ENCODE results near the gene B2M.
"Not testable (repeated sequence)": the region's sequence is repeated elsewhere in the genome, so short reads cannot be mapped to it uniquely, and the experiment has no call there.

The B2M gene

DNA sequence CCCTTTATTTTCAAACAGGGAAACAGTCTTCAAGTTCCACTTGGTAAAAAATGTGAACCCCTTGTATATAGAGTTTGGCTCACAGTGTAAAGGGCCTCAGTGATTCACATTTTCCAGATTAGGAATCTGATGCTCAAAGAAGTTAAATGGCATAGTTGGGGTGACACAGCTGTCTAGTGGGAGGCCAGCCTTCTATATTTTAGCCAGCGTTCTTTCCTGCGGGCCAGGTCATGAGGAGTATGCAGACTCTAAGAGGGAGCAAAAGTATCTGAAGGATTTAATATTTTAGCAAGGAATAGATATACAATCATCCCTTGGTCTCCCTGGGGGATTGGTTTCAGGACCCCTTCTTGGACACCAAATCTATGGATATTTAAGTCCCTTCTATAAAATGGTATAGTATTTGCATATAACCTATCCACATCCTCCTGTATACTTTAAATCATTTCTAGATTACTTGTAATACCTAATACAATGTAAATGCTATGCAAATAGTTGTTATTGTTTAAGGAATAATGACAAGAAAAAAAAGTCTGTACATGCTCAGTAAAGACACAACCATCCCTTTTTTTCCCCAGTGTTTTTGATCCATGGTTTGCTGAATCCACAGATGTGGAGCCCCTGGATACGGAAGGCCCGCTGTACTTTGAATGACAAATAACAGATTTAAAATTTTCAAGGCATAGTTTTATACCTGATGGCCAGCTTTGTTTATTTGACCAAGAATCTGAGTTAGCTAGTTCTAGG lies 7.0 kb downstream of the B2M start:
- Histone ChIP-seq H3K4me2 (ENCODE audit: low read length) (no peak overlapping the region), H3K4me3 (ENCODE audit: low read length) (no peak overlapping the region), H3K27me3 (ENCODE audit: insufficient read depth, low read length, poor library complexity) (no peaks in the 10 kb centered on the region), H3K56ac (ENCODE audit: low read length) (no peak overlapping the region), H3K79me2 (ENCODE audit: control insufficient read depth, insufficient read depth, low read length) (peaks cover 2% of the 10 kb centered on the region), H2AK5ac (ENCODE audit: low read length) (no peak overlapping the region), H4K5ac (ENCODE audit: low read length) (no peak overlapping the region), H4K8ac (ENCODE audit: low read depth, low read length) (no peak overlapping the region), H3K4me1 (ENCODE audit: control insufficient read depth, low read depth, low read length) (no peaks in the 10 kb centered on the region), H3K4ac (ENCODE audit: low read depth, low read length) (no peak overlapping the region), H3K27ac (ENCODE audit: low read depth, low read length) (no peak overlapping the region), H2BK120ac (ENCODE audit: low read depth, low read length) (no peak overlapping the region), H2BK15ac (replicated peaks; ENCODE audit: low read depth) (no peak overlapping the region), H3K18ac (ENCODE audit: low read length) (no peak overlapping the region), H3K79me1 (ENCODE audit: low read length) (no peaks in the 10 kb centered on the region), H3K36me3 (ENCODE audit: control insufficient read depth, insufficient read depth, low read length) (peaks cover 3% of the 10 kb centered on the region), H2BK5ac (ENCODE audit: low read length) (no peak overlapping the region), H3K23ac (ENCODE audit: low read length) (no peak overlapping the region), H3K9ac (ENCODE audit: low read length) (no peak overlapping the region)
- WGBS (ENCODE audit: extremely low coverage, insufficient coverage, low lambda C conversion rate) = no CpG with 5 or more reads among the region's 4 CpGs
- no peak for DNase-seq

DNA sequence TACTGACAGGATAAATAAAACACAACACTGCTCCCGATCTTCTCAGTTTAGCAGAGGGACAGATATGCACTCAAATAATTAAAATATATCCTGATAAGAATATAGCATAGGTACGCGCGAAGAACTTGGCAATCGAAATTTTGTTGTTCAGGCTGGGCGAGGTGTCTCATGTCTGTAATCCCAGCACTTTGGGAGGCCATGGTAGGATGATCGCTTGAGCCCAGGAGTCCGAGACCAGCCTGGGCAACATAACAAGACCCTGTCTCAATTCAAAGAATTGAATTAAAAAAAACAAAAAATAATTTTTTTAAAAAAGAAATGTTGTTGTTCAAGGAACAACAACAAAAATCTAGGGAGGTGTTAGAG lies 7.6 kb downstream of the B2M start:
- Histone ChIP-seq H2BK5ac (ENCODE audit: low read length) (no peak overlapping the region), H3K23ac (ENCODE audit: low read length) (no peak overlapping the region), H2AK5ac (ENCODE audit: low read length) (no peak overlapping the region), H3K4me2 (ENCODE audit: low read length) (no peak overlapping the region), H3K79me2 (ENCODE audit: control insufficient read depth, insufficient read depth, low read length) (peaks cover 2% of the 10 kb centered on the region), H3K56ac (ENCODE audit: low read length) (no peak overlapping the region), H3K27me3 (ENCODE audit: insufficient read depth, low read length, poor library complexity) (no peaks in the 10 kb centered on the region), H3K36me3 (ENCODE audit: control insufficient read depth, insufficient read depth, low read length) (peaks cover 3% of the 10 kb centered on the region), H3K79me1 (ENCODE audit: low read length) (no peaks in the 10 kb centered on the region), H4K5ac (ENCODE audit: low read length) (no peak overlapping the region), H4K8ac (ENCODE audit: low read depth, low read length) (no peak overlapping the region), H2BK120ac (ENCODE audit: low read depth, low read length) (no peak overlapping the region), H3K27ac (ENCODE audit: low read depth, low read length) (no peak overlapping the region), H3K18ac (ENCODE audit: low read length) (no peak overlapping the region), H3K9ac (ENCODE audit: low read length) (no peak overlapping the region), H2BK15ac (replicated peaks; ENCODE audit: low read depth) (no peak overlapping the region), H3K4ac (ENCODE audit: low read depth, low read length) (no peak overlapping the region), H3K4me3 (ENCODE audit: low read length) (no peak overlapping the region), H3K4me1 (ENCODE audit: control insufficient read depth, low read depth, low read length) (no peaks in the 10 kb centered on the region)
- no CpG with 5 or more reads among the region's 8 CpGs for WGBS (ENCODE audit: extremely low coverage, insufficient coverage, low lambda C conversion rate)
- no peak for DNase-seq

DNA sequence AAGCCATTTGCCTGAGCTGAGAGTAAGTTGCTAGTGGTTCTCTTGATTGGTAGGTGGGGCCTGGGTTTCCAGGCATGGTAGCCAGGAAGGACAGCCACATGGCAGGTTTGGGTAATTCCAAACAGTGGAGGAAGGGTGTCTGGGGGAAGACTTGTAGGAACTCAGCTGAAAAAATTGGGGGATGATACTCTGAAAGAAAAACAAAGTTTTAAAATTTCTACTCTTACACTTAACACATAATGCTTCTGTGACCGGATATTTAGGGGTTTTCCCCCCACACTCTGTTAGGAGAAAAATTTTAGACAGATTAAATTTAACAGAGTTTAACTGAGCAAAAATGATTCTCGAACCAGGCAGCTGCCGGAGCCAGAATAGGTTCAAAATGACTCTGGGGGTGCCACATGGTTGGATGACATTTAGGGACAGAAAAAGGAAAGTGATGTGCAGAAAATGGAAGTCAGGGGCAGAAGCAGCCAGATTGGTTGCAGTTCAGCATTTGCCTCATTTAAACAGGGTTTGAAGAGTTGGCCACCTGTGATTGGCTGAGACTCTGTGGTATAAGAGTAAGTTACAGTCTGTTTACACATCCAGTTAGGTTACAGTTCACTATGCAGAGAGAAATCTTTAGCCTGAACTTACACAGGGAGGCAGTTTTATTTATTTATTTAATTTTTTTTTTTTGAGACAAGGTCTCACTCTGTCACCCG lies 8.1 kb downstream of the B2M start:
- Histone ChIP-seq H3K18ac (ENCODE audit: low read length) (no peak overlapping the region), H4K5ac (ENCODE audit: low read length) (no peak overlapping the region), H3K23ac (ENCODE audit: low read length) (no peak overlapping the region), H3K79me2 (ENCODE audit: control insufficient read depth, insufficient read depth, low read length) (no peaks in the 10 kb centered on the region), H3K56ac (ENCODE audit: low read length) (no peak overlapping the region), H2BK15ac (replicated peaks; ENCODE audit: low read depth) (no peak overlapping the region), H3K4me3 (ENCODE audit: low read length) (no peak overlapping the region), H2BK120ac (ENCODE audit: low read depth, low read length) (no peak overlapping the region), H3K9ac (ENCODE audit: low read length) (no peak overlapping the region), H3K4me2 (ENCODE audit: low read length) (no peak overlapping the region), H3K4me1 (ENCODE audit: control insufficient read depth, low read depth, low read length) (no peaks in the 10 kb centered on the region), H4K8ac (ENCODE audit: low read depth, low read length) (no peak overlapping the region), H3K27me3 (ENCODE audit: insufficient read depth, low read length, poor library complexity) (no peaks in the 10 kb centered on the region), H3K79me1 (ENCODE audit: low read length) (no peaks in the 10 kb centered on the region), H2AK5ac (ENCODE audit: low read length) (no peak overlapping the region), H3K36me3 (ENCODE audit: control insufficient read depth, insufficient read depth, low read length) (peaks cover 3% of the 10 kb centered on the region), H3K27ac (ENCODE audit: low read depth, low read length) (no peak overlapping the region), H2BK5ac (ENCODE audit: low read length) (no peak overlapping the region), H3K4ac (ENCODE audit: low read depth, low read length) (no peak overlapping the region)
- WGBS (ENCODE audit: extremely low coverage, insufficient coverage, low lambda C conversion rate) = no CpG with 5 or more reads among the region's 4 CpGs
- DNase-seq = no peak

DNA sequence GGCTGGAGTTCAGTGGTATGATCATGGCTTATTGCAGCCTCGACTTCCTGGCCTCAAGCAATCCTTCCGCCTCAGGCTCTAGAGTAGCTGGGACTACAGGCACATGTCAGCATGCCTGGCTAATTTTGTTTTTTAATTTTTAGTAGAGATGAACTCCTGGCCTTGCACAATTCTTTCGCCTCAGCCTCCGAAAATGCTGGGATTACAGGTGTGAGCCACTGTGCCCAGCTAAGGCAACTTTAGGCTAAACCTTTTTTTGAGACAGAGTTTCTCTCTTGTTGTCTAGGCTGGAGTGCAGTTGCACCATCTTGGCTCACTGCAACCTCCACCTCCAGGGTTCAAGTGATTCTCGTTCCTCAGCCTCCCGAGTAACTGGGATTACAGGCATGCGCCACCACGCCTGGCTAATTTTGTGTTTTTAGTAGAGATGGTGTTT lies 8.7 kb downstream of the B2M start:
- H2BK120ac ChIP-seq (ENCODE audit: low read depth, low read length); H4K5ac ChIP-seq (ENCODE audit: low read length); H2BK15ac ChIP-seq (replicated peaks; ENCODE audit: low read depth); H3K27ac ChIP-seq (ENCODE audit: low read depth, low read length); H3K4me2 ChIP-seq (ENCODE audit: low read length); H3K9ac ChIP-seq (ENCODE audit: low read length); H3K79me2 ChIP-seq (ENCODE audit: control insufficient read depth, insufficient read depth, low read length); H3K27me3 ChIP-seq (ENCODE audit: insufficient read depth, low read length, poor library complexity); H3K4me1 ChIP-seq (ENCODE audit: control insufficient read depth, low read depth, low read length); H3K18ac ChIP-seq (ENCODE audit: low read length); H3K23ac ChIP-seq (ENCODE audit: low read length); H3K79me1 ChIP-seq (ENCODE audit: low read length); H3K36me3 ChIP-seq (ENCODE audit: control insufficient read depth, insufficient read depth, low read length); H2AK5ac ChIP-seq (ENCODE audit: low read length); H3K56ac ChIP-seq (ENCODE audit: low read length); H2BK5ac ChIP-seq (ENCODE audit: low read length); DNase-seq; H3K4ac ChIP-seq (ENCODE audit: low read depth, low read length); H4K8ac ChIP-seq (ENCODE audit: low read depth, low read length); H3K4me3 ChIP-seq (ENCODE audit: low read length): not testable (repeated sequence)
- WGBS (ENCODE audit: extremely low coverage, insufficient coverage, low lambda C conversion rate) = no CpG with 5 or more reads among the region's 8 CpGs

DNA sequence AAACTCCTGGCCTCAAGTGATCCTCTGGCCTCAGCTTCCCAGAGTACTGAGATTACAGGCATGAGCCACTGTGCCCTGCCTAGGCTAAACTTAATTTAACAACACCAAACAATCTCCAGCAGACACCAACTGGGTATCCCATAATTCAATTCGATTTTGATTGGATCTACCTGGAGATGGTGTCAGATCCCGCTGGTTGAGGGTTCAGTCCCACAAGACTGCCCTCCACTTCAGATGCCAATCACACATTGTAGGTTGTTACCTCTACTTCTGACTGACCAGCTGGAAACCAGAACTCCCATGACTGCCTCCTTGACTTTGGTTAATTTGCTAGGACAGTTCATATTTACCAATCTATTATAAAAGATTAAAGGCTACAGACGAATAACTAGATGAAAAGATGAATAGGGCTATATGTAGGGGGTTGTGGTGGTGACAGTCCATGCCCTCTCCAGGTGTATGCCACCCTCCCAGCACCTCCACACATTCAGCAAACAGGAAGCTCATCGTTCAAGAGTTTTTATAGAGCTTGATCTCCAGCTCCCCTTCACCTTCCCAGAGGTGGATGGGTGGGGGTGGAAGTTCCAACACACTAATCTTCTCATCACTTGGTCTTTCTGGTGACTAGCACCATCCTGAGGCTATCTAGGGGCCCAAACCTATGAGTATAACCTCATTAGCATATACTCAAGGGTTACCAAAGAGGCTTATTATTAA lies 9.3 kb downstream of the B2M start:
- Histone ChIP-seq H3K23ac (ENCODE audit: low read length) (no peak overlapping the region), H2BK15ac (replicated peaks; ENCODE audit: low read depth) (no peak overlapping the region), H4K8ac (ENCODE audit: low read depth, low read length) (no peak overlapping the region), H3K79me1 (ENCODE audit: low read length) (no peaks in the 10 kb centered on the region), H3K4me3 (ENCODE audit: low read length) (no peak overlapping the region), H2AK5ac (ENCODE audit: low read length) (no peak overlapping the region), H3K36me3 (ENCODE audit: control insufficient read depth, insufficient read depth, low read length) (peaks cover 3% of the 10 kb centered on the region), H3K9ac (ENCODE audit: low read length) (no peak overlapping the region), H4K5ac (ENCODE audit: low read length) (no peak overlapping the region), H2BK5ac (ENCODE audit: low read length) (no peak overlapping the region), H3K56ac (ENCODE audit: low read length) (no peak overlapping the region), H3K4me1 (ENCODE audit: control insufficient read depth, low read depth, low read length) (no peaks in the 10 kb centered on the region), H3K18ac (ENCODE audit: low read length) (no peak overlapping the region), H3K27me3 (ENCODE audit: insufficient read depth, low read length, poor library complexity) (no peaks in the 10 kb centered on the region), H3K79me2 (ENCODE audit: control insufficient read depth, insufficient read depth, low read length) (no peaks in the 10 kb centered on the region), H3K4me2 (ENCODE audit: low read length) (no peak overlapping the region), H3K27ac (ENCODE audit: low read depth, low read length) (no peak overlapping the region), H3K4ac (ENCODE audit: low read depth, low read length) (no peak overlapping the region), H2BK120ac (ENCODE audit: low read depth, low read length) (no peak overlapping the region)
- no peak for DNase-seq
- no CpG with 5 or more reads among the region's 4 CpGs for WGBS (ENCODE audit: extremely low coverage, insufficient coverage, low lambda C conversion rate)

Measured in mesendoderm (in vitro differentiated cells).